Measurements from ENCODE around the gene TLK1. TPM values are rescaled to one million over a fixed set of nuclear protein-coding genes. Genes with fewer than 3 reads are reported as not detected.

The TLK1 gene
- total RNA-seq, 1 experiment from 2014 or later: 10.1 TPM

- no peak overlapping the region for H3K4me3 ChIP-seq (ENCODE audit: low read length)
- no peak overlapping the region for H3K4me2 ChIP-seq (ENCODE audit: low read length)
- H3K9ac ChIP-seq (ENCODE audit: low read length): no peak overlapping the region
- H3K27me3 ChIP-seq (ENCODE audit: low read length): no peaks in the 10 kb centered on the region
- DNase-seq (no peak), ATAC-seq (no peak)
- CTCF ChIA-PET: no interaction called here
- H3K79me2 ChIP-seq (ENCODE audit: low read length): no peaks in the 10 kb centered on the region
- peaks cover 29% of the 10 kb centered on the region for H3K36me3 ChIP-seq (ENCODE audit: low read depth, low read length)
- POLR2A ChIA-PET (ENCODE audit: unreplicated experiment): no interaction called here
- no peak overlapping the region for H3K27ac ChIP-seq (ENCODE audit: low read length)
- TF ChIP-seq EZH2 (IDR thresholded peaks at IDR 0.05; ENCODE audit: low read length, unreplicated experiment) (no peak), CTCF (conservative IDR thresholded peaks at IDR 0.05; ENCODE audit: low read depth, low read length) (no peak)
- no peaks in the 10 kb centered on the region for H3K9me2 ChIP-seq (replicated peaks; ENCODE audit: low read length)
- intact Hi-C loops (cut with micrococcal nuclease): loop anchor here (5.0 kb wide), 1 partner anchor 462 kb away; the partner anchor contains the start of genes DCAF17 and METTL8
- H3K9me3 ChIP-seq (ENCODE audit: low read length): no peaks in the 10 kb centered on the region
- peaks cover 12% of the 10 kb centered on the region for H3K4me1 ChIP-seq (ENCODE audit: insufficient read depth, low read length)
- H3F3A ChIP-seq (ENCODE audit: low read length, unreplicated experiment): no peaks in the 10 kb centered on the region
- no peak overlapping the region for H2AFZ ChIP-seq (ENCODE audit: low read length)
- no TSS peak for BruUV-seq (replicated peaks)
- no peaks in the 10 kb centered on the region for H4K20me1 ChIP-seq (ENCODE audit: low read length)
Observed at GRCh38 chr2:170969872-170970496, 190.7 kb downstream of the TLK1 start.

GRCh38 chr2:170969030-170969429, 191.7 kb downstream of the TLK1 start:
- no peak overlapping the region for H3K4me3 ChIP-seq (ENCODE audit: low read length)
- intact Hi-C loops (cut with micrococcal nuclease): no loop called here
- H3K9ac ChIP-seq (ENCODE audit: low read length): no peak overlapping the region
- H2AFZ ChIP-seq (ENCODE audit: low read length): no peak overlapping the region
- ATAC-seq (no peak), DNase-seq (no peak)
- H3K9me2 ChIP-seq (replicated peaks; ENCODE audit: low read length): no peaks in the 10 kb centered on the region
- no peaks in the 10 kb centered on the region for H3K9me3 ChIP-seq (ENCODE audit: low read length)
- ChIA-PET CTCF (interaction anchor here (0.6 kb wide), 1 partner anchor 599 kb away, joined by 5 read pairs; no protein-coding TSS in a partner anchor), POLR2A (ENCODE audit: unreplicated experiment) (no interaction called here)
- no peaks in the 10 kb centered on the region for H3F3A ChIP-seq (ENCODE audit: low read length, unreplicated experiment)
- no peak overlapping the region for H3K4me2 ChIP-seq (ENCODE audit: low read length)
- H3K36me3 ChIP-seq (ENCODE audit: low read depth, low read length): peaks cover 32% of the 10 kb centered on the region
- H3K27me3 ChIP-seq (ENCODE audit: low read length): no peaks in the 10 kb centered on the region
- H3K4me1 ChIP-seq (ENCODE audit: insufficient read depth, low read length): peaks cover 7% of the 10 kb centered on the region
- TF ChIP-seq EZH2phosphoT487 (IDR thresholded peaks at IDR 0.05; ENCODE audit: borderline replicate concordance, low read length) (no peak), CTCF (conservative IDR thresholded peaks at IDR 0.05; ENCODE audit: low read depth, low read length) (no peak), EZH2 (IDR thresholded peaks at IDR 0.05; ENCODE audit: low read length, unreplicated experiment) (no peak)
- no peaks in the 10 kb centered on the region for H4K20me1 ChIP-seq (ENCODE audit: low read length)
- no peak overlapping the region for H3K27ac ChIP-seq (ENCODE audit: low read length)
- no TSS peak for BruUV-seq (replicated peaks)
- no peaks in the 10 kb centered on the region for H3K79me2 ChIP-seq (ENCODE audit: low read length)

- no peak for ATAC-seq
- no peak for DNase-seq
- no peak overlapping the region for H3K9ac ChIP-seq (ENCODE audit: low read length)
- TF ChIP-seq CTCF (conservative IDR thresholded peaks at IDR 0.05; ENCODE audit: low read depth, low read length) (no peak), EZH2phosphoT487 (IDR thresholded peaks at IDR 0.05; ENCODE audit: borderline replicate concordance, low read length) (no peak), EZH2 (IDR thresholded peaks at IDR 0.05; ENCODE audit: low read length, unreplicated experiment) (no peak)
- H3K4me1 ChIP-seq (ENCODE audit: insufficient read depth, low read length): peaks cover 5% of the 10 kb centered on the region
- peaks cover 34% of the 10 kb centered on the region for H3K36me3 ChIP-seq (ENCODE audit: low read depth, low read length)
- no peak overlapping the region for H3K4me3 ChIP-seq (ENCODE audit: low read length)
- BruUV-seq (replicated peaks): no TSS peak
- no peak overlapping the region for H3K27ac ChIP-seq (ENCODE audit: low read length)
- H3K27me3 ChIP-seq (ENCODE audit: low read length): no peaks in the 10 kb centered on the region
- H3K79me2 ChIP-seq (ENCODE audit: low read length): no peaks in the 10 kb centered on the region
- H3K9me3 ChIP-seq (ENCODE audit: low read length): no peaks in the 10 kb centered on the region
- intact Hi-C loops (cut with micrococcal nuclease): no loop called here
- POLR2A ChIA-PET (ENCODE audit: unreplicated experiment): no interaction called here
- no peaks in the 10 kb centered on the region for H4K20me1 ChIP-seq (ENCODE audit: low read length)
- H2AFZ ChIP-seq (ENCODE audit: low read length): no peak overlapping the region
- no peak overlapping the region for H3K4me2 ChIP-seq (ENCODE audit: low read length)
- CTCF ChIA-PET: interaction anchor here (0.6 kb wide), 1 partner anchor 598 kb away, joined by 5 read pairs; no protein-coding TSS in a partner anchor
- no peaks in the 10 kb centered on the region for H3F3A ChIP-seq (ENCODE audit: low read length, unreplicated experiment)
- no peaks in the 10 kb centered on the region for H3K9me2 ChIP-seq (replicated peaks; ENCODE audit: low read length)
Observed at GRCh38 chr2:170968205-170969003, 192.3 kb downstream of the TLK1 start.
